Measurements from ENCODE around the gene ITPRID2. TPM values are rescaled to one million over a fixed set of nuclear protein-coding genes. Genes with fewer than 3 reads are reported as not detected.

Gene ITPRID2
- total and polyA plus RNA-seq, 2 of the 13 experiments (the other 11 are each of a cell fraction or from before 2014, with no cell fraction given), result 44.8 to 62.3 TPM

GRCh38 chr2:181947273-181947672, 55.7 kb downstream of the ITPRID2 start (continued):
- TF ChIP-seq RFXAP (CRISPR knock-in tag; IDR thresholded peaks at IDR 0.05; ENCODE audit: borderline replicate concordance), result no peak
- TF ChIP-seq, protein P1, sequence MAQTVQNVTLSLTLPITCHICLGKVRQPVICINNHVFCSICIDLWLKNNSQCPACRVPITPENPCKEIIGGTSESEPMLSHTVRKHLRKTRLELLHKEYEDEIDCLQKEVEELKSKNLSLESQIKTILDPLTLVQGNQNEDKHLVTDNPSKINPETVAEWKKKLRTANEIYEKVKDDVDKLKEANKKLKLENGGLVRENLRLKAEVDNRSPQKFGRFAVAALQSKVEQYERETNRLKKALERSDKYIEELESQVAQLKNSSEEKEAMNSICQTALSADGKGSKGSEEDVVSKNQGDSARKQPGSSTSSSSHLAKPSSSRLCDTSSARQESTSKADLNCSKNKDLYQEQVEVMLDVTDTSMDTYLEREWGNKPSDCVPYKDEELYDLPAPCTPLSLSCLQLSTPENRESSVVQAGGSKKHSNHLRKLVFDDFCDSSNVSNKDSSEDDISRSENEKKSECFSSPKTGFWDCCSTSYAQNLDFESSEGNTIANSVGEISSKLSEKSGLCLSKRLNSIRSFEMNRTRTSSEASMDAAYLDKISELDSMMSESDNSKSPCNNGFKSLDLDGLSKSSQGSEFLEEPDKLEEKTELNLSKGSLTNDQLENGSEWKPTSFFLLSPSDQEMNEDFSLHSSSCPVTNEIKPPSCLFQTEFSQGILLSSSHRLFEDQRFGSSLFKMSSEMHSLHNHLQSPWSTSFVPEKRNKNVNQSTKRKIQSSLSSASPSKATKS (CRISPR knock-in tag; IDR thresholded peaks at IDR 0.05), result no peak
- no peak for TF ChIP-seq HOMEZ (CRISPR knock-in tag; IDR thresholded peaks at IDR 0.05; ENCODE audit: low read depth)
- TF ChIP-seq ZNF20 (CRISPR knock-in tag; IDR thresholded peaks at IDR 0.05), result no peak
- no peak for TF ChIP-seq ZNF143 (CRISPR knock-in tag; IDR thresholded peaks at IDR 0.05)
- TF ChIP-seq ZNF713 (CRISPR knock-in tag; IDR thresholded peaks at IDR 0.05), result no peak
- no peak for TF ChIP-seq CENPT (CRISPR knock-in tag; IDR thresholded peaks at IDR 0.05; ENCODE audit: low read depth)

- POLR2A ChIA-PET, result no interaction called here
- Histone ChIP-seq H3K36me3 (replicated peaks in 1 of 2; ENCODE audit: control insufficient read depth in 1 of 2, insufficient read depth in 2 of 2, low read length in 2 of 2) (no peaks in the 10 kb centered on the region), H3K27me3 (ENCODE audit: control insufficient read depth in 1 of 2, insufficient read depth in 2 of 2, low read length in 2 of 2) (no peaks in the 10 kb centered on the region), H3K4me3 (replicated peaks in 1 of 3; ENCODE audit: insufficient read depth in 1 of 3, low read depth in 2 of 3, low read length in 3 of 3) (no peak overlapping the region), H3K27ac (ENCODE audit: extremely low read length, insufficient read depth, low read length) (no peak overlapping the region), H3K79me2 (ENCODE audit: insufficient read depth, low read length) (no peaks in the 10 kb centered on the region), H2AFZ (ENCODE audit: low read length) (no peak overlapping the region), H3K9me3 (ENCODE audit: low read length) (no peaks in the 10 kb centered on the region), H3K4me2 (ENCODE audit: low read depth, low read length) (no peak overlapping the region), H3K9ac (ENCODE audit: insufficient read depth, low read depth, low read length) (no peak overlapping the region), H3K4me1 (ENCODE audit: insufficient read depth, low read length) (peaks cover 49% of the 10 kb centered on the region), H4K20me1 (ENCODE audit: insufficient read depth, low read length) (no peaks in the 10 kb centered on the region)
- CTCF ChIA-PET (ENCODE audit: low intra/inter-chr PET ratio, low total read pairs), result no interaction called here
- in situ Hi-C loops (cut with HindIII; ENCODE audit: extremely low pct_ligation_motif_present, low pct_unique_long_range_greater_than_20kb) (loop anchor here (5.0 kb wide), 1 partner anchor 36 kb away; no protein-coding TSS in a partner anchor), intact Hi-C loops (cut with micrococcal nuclease; ENCODE audit: unreplicated experiment) (no loop called here)
- FAIRE-seq (no peak), ATAC-seq (no peak), DNase-seq (ENCODE audit: low spot score) (no peak)
- WGBS (ENCODE audit: low lambda C conversion rate), result 62% methylated on average over 2 of the region's 2 CpGs
- no TSS peak for BruUV-seq (replicated peaks)
- TF ChIP-seq, protein P2, sequence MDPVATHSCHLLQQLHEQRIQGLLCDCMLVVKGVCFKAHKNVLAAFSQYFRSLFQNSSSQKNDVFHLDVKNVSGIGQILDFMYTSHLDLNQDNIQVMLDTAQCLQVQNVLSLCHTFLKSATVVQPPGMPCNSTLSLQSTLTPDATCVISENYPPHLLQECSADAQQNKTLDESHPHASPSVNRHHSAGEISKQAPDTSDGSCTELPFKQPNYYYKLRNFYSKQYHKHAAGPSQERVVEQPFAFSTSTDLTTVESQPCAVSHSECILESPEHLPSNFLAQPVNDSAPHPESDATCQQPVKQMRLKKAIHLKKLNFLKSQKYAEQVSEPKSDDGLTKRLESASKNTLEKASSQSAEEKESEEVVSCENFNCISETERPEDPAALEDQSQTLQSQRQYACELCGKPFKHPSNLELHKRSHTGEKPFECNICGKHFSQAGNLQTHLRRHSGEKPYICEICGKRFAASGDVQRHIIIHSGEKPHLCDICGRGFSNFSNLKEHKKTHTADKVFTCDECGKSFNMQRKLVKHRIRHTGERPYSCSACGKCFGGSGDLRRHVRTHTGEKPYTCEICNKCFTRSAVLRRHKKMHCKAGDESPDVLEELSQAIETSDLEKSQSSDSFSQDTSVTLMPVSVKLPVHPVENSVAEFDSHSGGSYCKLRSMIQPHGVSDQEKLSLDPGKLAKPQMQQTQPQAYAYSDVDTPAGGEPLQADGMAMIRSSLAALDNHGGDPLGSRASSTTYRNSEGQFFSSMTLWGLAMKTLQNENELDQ (CRISPR knock-in tag; IDR thresholded peaks at IDR 0.05; ENCODE audit: borderline replicate concordance), result no peak
Observed at GRCh38 chr2:181948227-181948626, 56.7 kb downstream of the ITPRID2 start.
